ENCODE measurements around the gene SLX4. TPM values are rescaled to one million over a fixed set of nuclear protein-coding genes. Genes with fewer than 3 reads are reported as not detected.
A peak's percentile ranks its signal among the peaks of the same experiment; 100 is the strongest.

SLX4 gene
- total and polyA plus RNA-seq, 5 donors, result 1.6 to 2.7 (median 2.1) TPM

- 80% methylated on average over 18 of the region's 18 CpGs for WGBS
- Histone ChIP-seq H3K4me3 (ENCODE audit: low read length) (no peak overlapping the region), H3K9me3 (ENCODE audit: control insufficient read depth, low read length) (no peaks in the 10 kb centered on the region), H3K27me3 (ENCODE audit: control insufficient read depth, insufficient read depth) (no peaks in the 10 kb centered on the region), H3K27ac (ENCODE audit: low read length) (no peak overlapping the region), H3K4me1 (ENCODE audit: control insufficient read depth, insufficient read depth, low read length) (no peaks in the 10 kb centered on the region)
- intact Hi-C loops (cut with DNase I), result no loop called here
- DNase-seq (no peak), ATAC-seq (no peak)
These were observed 40.3 kb upstream of the SLX4 start for GRCh38 chr16:3651461-3652372.

GRCh38 chr16:3650631-3651265 is 39.3 kb upstream of the SLX4 start:
- Histone ChIP-seq H3K4me3 (ENCODE audit: low read length) (no peak overlapping the region), H3K9me3 (ENCODE audit: control insufficient read depth, low read length) (no peaks in the 10 kb centered on the region), H3K27ac (ENCODE audit: low read length) (no peak overlapping the region), H3K27me3 (ENCODE audit: control insufficient read depth, insufficient read depth) (no peaks in the 10 kb centered on the region), H3K4me1 (ENCODE audit: control insufficient read depth, insufficient read depth, low read length) (no peaks in the 10 kb centered on the region)
- no peak for DNase-seq
- ATAC-seq, result no peak
- WGBS, result 91% methylated on average over 13 of the region's 13 CpGs
- intact Hi-C loops (cut with DNase I), result no loop called here

- WGBS, result 83% methylated on average over 15 of the region's 15 CpGs
- ATAC-seq, result no peak
- H3K27ac ChIP-seq (ENCODE audit: low read length), result no peak overlapping the region
- no peaks in the 10 kb centered on the region for H3K27me3 ChIP-seq (ENCODE audit: control insufficient read depth, insufficient read depth)
- intact Hi-C loops (cut with DNase I), result no loop called here
- no peak for DNase-seq
- H3K4me3 ChIP-seq (ENCODE audit: low read length), result no peak overlapping the region
- H3K4me1 ChIP-seq (ENCODE audit: control insufficient read depth, insufficient read depth, low read length), result no peaks in the 10 kb centered on the region
- no peaks in the 10 kb centered on the region for H3K9me3 ChIP-seq (ENCODE audit: control insufficient read depth, low read length)
These were observed 35.0 kb upstream of the SLX4 start for GRCh38 chr16:3646348-3646920.

- no peaks in the 10 kb centered on the region for H3K27me3 ChIP-seq (ENCODE audit: control insufficient read depth, insufficient read depth)
- 74% methylated on average over 19 of the region's 19 CpGs for WGBS
- intact Hi-C loops (cut with DNase I), result no loop called here
- H3K9me3 ChIP-seq (ENCODE audit: control insufficient read depth, low read length), result no peaks in the 10 kb centered on the region
- H3K27ac ChIP-seq (ENCODE audit: low read length), result no peak overlapping the region
- no peaks in the 10 kb centered on the region for H3K4me1 ChIP-seq (ENCODE audit: control insufficient read depth, insufficient read depth, low read length)
- ATAC-seq (no peak), DNase-seq (no peak)
- H3K4me3 ChIP-seq (ENCODE audit: low read length), result no peak overlapping the region
These were observed 34.3 kb upstream of the SLX4 start for GRCh38 chr16:3645504-3646347.

- Histone ChIP-seq H3K4me1 (ENCODE audit: control insufficient read depth, insufficient read depth, low read length) (no peaks in the 10 kb centered on the region), H3K9me3 (ENCODE audit: control insufficient read depth, low read length) (no peaks in the 10 kb centered on the region), H3K4me3 (ENCODE audit: low read length) (no peak overlapping the region), H3K27me3 (ENCODE audit: control insufficient read depth, insufficient read depth) (no peaks in the 10 kb centered on the region), H3K27ac (ENCODE audit: low read length) (no peak overlapping the region)
- ATAC-seq (no peak), DNase-seq (no peak)
- intact Hi-C loops (cut with DNase I), result no loop called here
- 82% methylated on average over 6 of the region's 6 CpGs for WGBS
These were observed 33.7 kb upstream of the SLX4 start for GRCh38 chr16:3645108-3645503.

GRCh38 chr16:3643095-3643730 is 31.8 kb upstream of the SLX4 start:
- DNase-seq (no peak), ATAC-seq (no peak)
- H3K4me3 ChIP-seq (ENCODE audit: low read length), result no peak overlapping the region
- H3K9me3 ChIP-seq (ENCODE audit: control insufficient read depth, low read length), result no peaks in the 10 kb centered on the region
- H3K27ac ChIP-seq (ENCODE audit: low read length), result no peak overlapping the region
- intact Hi-C loops (cut with DNase I), result no loop called here
- no peaks in the 10 kb centered on the region for H3K27me3 ChIP-seq (ENCODE audit: control insufficient read depth, insufficient read depth)
- H3K4me1 ChIP-seq (ENCODE audit: control insufficient read depth, insufficient read depth, low read length), result no peaks in the 10 kb centered on the region
- 84% methylated on average over 14 of the region's 14 CpGs for WGBS

- DNase-seq (no peak), ATAC-seq (peak; percentile 36 to 66)
- 62% methylated on average over 21 of the region's 21 CpGs for WGBS
- no peak overlapping the region for H3K4me3 ChIP-seq (ENCODE audit: low read length)
- H3K27me3 ChIP-seq (ENCODE audit: control insufficient read depth, insufficient read depth), result no peaks in the 10 kb centered on the region
- intact Hi-C loops (cut with DNase I), result no loop called here
- H3K4me1 ChIP-seq (ENCODE audit: control insufficient read depth, insufficient read depth, low read length), result no peaks in the 10 kb centered on the region
- H3K27ac ChIP-seq (ENCODE audit: low read length), result no peak overlapping the region
- no peaks in the 10 kb centered on the region for H3K9me3 ChIP-seq (ENCODE audit: control insufficient read depth, low read length)
These were observed 31.1 kb upstream of the SLX4 start for GRCh38 chr16:3642397-3643094.

GRCh38 chr16:3641801-3642396 is 30.5 kb upstream of the SLX4 start:
- H3K9me3 ChIP-seq (ENCODE audit: control insufficient read depth, low read length), result no peaks in the 10 kb centered on the region
- 95% methylated on average over 9 of the region's 9 CpGs for WGBS
- ATAC-seq, result no peak
- no peak overlapping the region for H3K4me3 ChIP-seq (ENCODE audit: low read length)
- H3K27ac ChIP-seq (ENCODE audit: low read length), result no peak overlapping the region
- no peak for DNase-seq
- H3K4me1 ChIP-seq (ENCODE audit: control insufficient read depth, insufficient read depth, low read length), result no peaks in the 10 kb centered on the region
- intact Hi-C loops (cut with DNase I), result no loop called here
- no peaks in the 10 kb centered on the region for H3K27me3 ChIP-seq (ENCODE audit: control insufficient read depth, insufficient read depth)

- no peak for ATAC-seq
- intact Hi-C loops (cut with DNase I), result no loop called here
- H3K9me3 ChIP-seq (ENCODE audit: control insufficient read depth, low read length), result no peaks in the 10 kb centered on the region
- no peak for DNase-seq
- H3K4me1 ChIP-seq (ENCODE audit: control insufficient read depth, insufficient read depth, low read length), result no peaks in the 10 kb centered on the region
- WGBS, result 96% methylated on average over 17 of the region's 17 CpGs
- no peak overlapping the region for H3K27ac ChIP-seq (ENCODE audit: low read length)
- no peak overlapping the region for H3K4me3 ChIP-seq (ENCODE audit: low read length)
- no peaks in the 10 kb centered on the region for H3K27me3 ChIP-seq (ENCODE audit: control insufficient read depth, insufficient read depth)
These were observed 29.5 kb upstream of the SLX4 start for GRCh38 chr16:3640632-3641501.

Measured in right cardiac atrium (tissue), 5 donors.